H9 (cell line): Measurements from ENCODE around the gene LMF2. TPM values are rescaled to one million over a fixed set of nuclear protein-coding genes. Genes with fewer than 3 reads are reported as not detected.

ENCODE experiments used
- DNase-seq: peaks from one replicate; pipeline ENCODE4 v3.0.0-alpha.2; 2017
- H2AFZ ChIP-seq: one replicate; pipeline ENCODE4 v1.6.1; 2013; ENCODE audit warnings: mild to moderate bottlenecking, low read length, control low read depth, moderate library complexity
- H2AK5ac ChIP-seq: 2 replicates; pipeline ENCODE4 v1.6.1; 2013; ENCODE audit warnings: low read length, control low read depth, mixed read lengths; ENCODE audit not compliant: insufficient read length
- H2BK120ac ChIP-seq: one replicate; pipeline ENCODE4 v1.6.1; 2013; ENCODE audit warnings: low read depth, mild to moderate bottlenecking, low read length, control low read depth, inconsistent platforms; ENCODE audit not compliant: poor library complexity, severe bottlenecking
- H2BK12ac ChIP-seq: 2 replicates; pipeline ENCODE4 v1.6.1; 2013; ENCODE audit warnings: low read length, control low read depth, mixed read lengths, low read depth; ENCODE audit not compliant: insufficient read length
- H2BK15ac ChIP-seq: 2 replicates; pipeline ENCODE4 v1.6.1; 2013; ENCODE audit warnings: low read depth, low read length, control low read depth
- H2BK20ac ChIP-seq: one replicate; pipeline ENCODE4 v1.6.1; 2013; ENCODE audit warnings: low read depth, mild to moderate bottlenecking, low read length, control low read depth, inconsistent platforms; ENCODE audit not compliant: poor library complexity, severe bottlenecking
- H2BK5ac ChIP-seq: 2 replicates; pipeline ENCODE4 v1.6.1; 2013; ENCODE audit warnings: low read length, control low read depth, mixed read lengths; ENCODE audit not compliant: insufficient read length
- H3K14ac ChIP-seq: 2 replicates; pipeline ENCODE4 v1.6.1; 2013; ENCODE audit warnings: low read length, control low read depth; ENCODE audit not compliant: insufficient read depth
- H3K18ac ChIP-seq: 2 replicates; pipeline ENCODE4 v1.6.1; 2013; ENCODE audit warnings: low read depth, mild to moderate bottlenecking, mixed read lengths, low read length, control low read depth; ENCODE audit not compliant: insufficient read length
- H3K23ac ChIP-seq: 2 replicates; pipeline ENCODE4 v1.6.1; 2013; ENCODE audit warnings: low read length, control low read depth, mixed read lengths, low read depth; ENCODE audit not compliant: insufficient read length
- H3K23me2 ChIP-seq: 2 replicates; pipeline ENCODE4 v1.6.1; 2013; ENCODE audit warnings: low read depth, mild to moderate bottlenecking, mixed read lengths, low read length, control low read depth; ENCODE audit not compliant: insufficient read length, poor library complexity, severe bottlenecking
- H3K27ac ChIP-seq: 2 replicates; pipeline ENCODE4 v1.5.1; 2013; ENCODE audit warnings: low read length, control low read depth, mixed read lengths, low read depth; ENCODE audit not compliant: insufficient read length
- H3K27me3 ChIP-seq: 2 replicates; pipeline ENCODE4 v1.6.1; 2013; ENCODE audit warnings: low read length, control low read depth, inconsistent platforms; ENCODE audit not compliant: insufficient read depth
- H3K4ac ChIP-seq: 2 replicates; pipeline ENCODE4 v1.6.1; 2013; ENCODE audit warnings: low read depth, mild to moderate bottlenecking, control low read depth, inconsistent platforms, low read length, moderate library complexity
- H3K4me1 ChIP-seq: 2 replicates; pipeline ENCODE4 v1.6.1; 2013; ENCODE audit warnings: low read length, control low read depth, inconsistent platforms; ENCODE audit not compliant: insufficient read depth
- H3K4me2 ChIP-seq: 2 replicates; pipeline ENCODE4 v1.6.1; 2013; ENCODE audit warnings: low read length, control low read depth, mixed read lengths; ENCODE audit not compliant: insufficient read length, insufficient read depth
- H3K56ac ChIP-seq: 2 replicates; pipeline ENCODE4 v1.6.1; 2013; ENCODE audit warnings: low read depth, mild to moderate bottlenecking, mixed read lengths, low read length, control low read depth; ENCODE audit not compliant: insufficient read length
- H3K79me1 ChIP-seq: 2 replicates; pipeline ENCODE4 v1.6.1; 2013; ENCODE audit warnings: low read depth, mild to moderate bottlenecking, moderate library complexity, low read length, control low read depth, inconsistent platforms; ENCODE audit not compliant: insufficient read depth, poor library complexity, severe bottlenecking
- H3K79me2 ChIP-seq: 2 replicates; pipeline ENCODE4 v1.6.1; 2013; ENCODE audit warnings: low read length, control low read depth, inconsistent platforms; ENCODE audit not compliant: insufficient read depth
- H3K9ac ChIP-seq: 2 replicates; pipeline ENCODE4 v1.6.1; 2013; ENCODE audit warnings: low read length, control low read depth, mixed read lengths; ENCODE audit not compliant: insufficient read length; ENCODE audit errors: extremely low read depth
- H3K9me3 ChIP-seq: one replicate; pipeline ENCODE4 v1.6.1; 2013; ENCODE audit warnings: low read depth, low read length, inconsistent platforms; ENCODE audit not compliant: control insufficient read depth
- H3T11ph ChIP-seq: one replicate; pipeline ENCODE4 v1.6.1; 2013; ENCODE audit warnings: mild to moderate bottlenecking, low read length, control low read depth, inconsistent platforms
- H4K20me1 ChIP-seq: one replicate; pipeline ENCODE4 v1.6.1; 2013; ENCODE audit not compliant: control insufficient read depth, insufficient read length, insufficient read depth
- H4K5ac ChIP-seq: 2 replicates; pipeline ENCODE4 v1.6.1; 2013; ENCODE audit warnings: low read depth, mild to moderate bottlenecking, mixed read lengths, low read length, control low read depth; ENCODE audit not compliant: insufficient read length
- H4K8ac ChIP-seq: replicated peaks from 2 replicates; pipeline ENCODE4 v1.6.1; 2013; ENCODE audit warnings: low read length, control low read depth, mixed read lengths, low read depth; ENCODE audit not compliant: insufficient read length
- H4K91ac ChIP-seq: 2 replicates; pipeline ENCODE4 v1.6.1; 2013; ENCODE audit warnings: low read depth, mild to moderate bottlenecking, moderate library complexity, mixed read lengths, low read length, control low read depth; ENCODE audit not compliant: insufficient read length
- H3K27ac Mint-ChIP-seq, 3 experiments: 2 replicates in 2 of 3; 3 replicates in 1 of 3; pipeline ENCODE4 v1.8.0; 2020 to 2021; ENCODE audit warnings: mixed read lengths in 3 of 3, mild to moderate bottlenecking in 1 of 3, moderate library complexity in 1 of 3
- H3K27me3 Mint-ChIP-seq: 2 replicates; pipeline ENCODE4 v1.8.0; 2021; ENCODE audit warnings: low read depth, mild to moderate bottlenecking, moderate library complexity, mixed read lengths
- H3K36me3 Mint-ChIP-seq, 3 experiments: 2 replicates in 2 of 3; 3 replicates in 1 of 3; pipeline ENCODE4 v1.8.0; 2020 to 2021; ENCODE audit warnings: low read depth in 3 of 3, mixed read lengths in 3 of 3; ENCODE audit not compliant: insufficient read depth in 1 of 3
- H3K4me1 Mint-ChIP-seq, 2 experiments: 2 replicates each; pipeline ENCODE4 v1.8.0; 2020; ENCODE audit warnings: mixed read lengths in 2 of 2
- H3K4me3 Mint-ChIP-seq, 2 experiments: 2 replicates in 1 of 2; 3 replicates in 1 of 2; pipeline ENCODE4 v1.8.0; 2020 to 2021; ENCODE audit warnings: mild to moderate bottlenecking in 2 of 2, mixed read lengths in 2 of 2, moderate library complexity in 1 of 2
- H3K9me3 Mint-ChIP-seq, 2 experiments: 2 replicates in 1 of 2; 3 replicates in 1 of 2; pipeline ENCODE4 v1.8.0; 2020; ENCODE audit warnings: mild to moderate bottlenecking in 2 of 2, mixed read lengths in 2 of 2, moderate library complexity in 1 of 2
- WGBS: extraction: QIAGEN DNeasy Blood & Tissue Kit; methylation state at CpG from one replicate; pipeline ENCODE4 v1.1.7; 2013; ENCODE audit warnings: missing lambda C conversion rate, low lambda C conversion rate, mixed read lengths; ENCODE audit not compliant: insufficient read length; ENCODE audit errors: extremely low coverage; 5-methylcytosine and 5-hydroxymethylcytosine counted together
- total RNA-seq: library from RNA; stranded (reverse); gene quantifications from 2 replicates; pipeline ENCODE4 v1.2.1, GENCODE V29; 2021
- TF ChIP-seq, protein P1 (sequence below): fragments of 200-600 bp; sonication (generic); conservative IDR thresholded peaks from 3 replicates; pipeline ENCODE4 v1.8.0; 2021; ENCODE audit warnings: antibody characterized with exemption, mild to moderate bottlenecking

Gene LMF2
- total RNA-seq, 1 experiment from 2014 or later: 43.6 TPM

DNA sequence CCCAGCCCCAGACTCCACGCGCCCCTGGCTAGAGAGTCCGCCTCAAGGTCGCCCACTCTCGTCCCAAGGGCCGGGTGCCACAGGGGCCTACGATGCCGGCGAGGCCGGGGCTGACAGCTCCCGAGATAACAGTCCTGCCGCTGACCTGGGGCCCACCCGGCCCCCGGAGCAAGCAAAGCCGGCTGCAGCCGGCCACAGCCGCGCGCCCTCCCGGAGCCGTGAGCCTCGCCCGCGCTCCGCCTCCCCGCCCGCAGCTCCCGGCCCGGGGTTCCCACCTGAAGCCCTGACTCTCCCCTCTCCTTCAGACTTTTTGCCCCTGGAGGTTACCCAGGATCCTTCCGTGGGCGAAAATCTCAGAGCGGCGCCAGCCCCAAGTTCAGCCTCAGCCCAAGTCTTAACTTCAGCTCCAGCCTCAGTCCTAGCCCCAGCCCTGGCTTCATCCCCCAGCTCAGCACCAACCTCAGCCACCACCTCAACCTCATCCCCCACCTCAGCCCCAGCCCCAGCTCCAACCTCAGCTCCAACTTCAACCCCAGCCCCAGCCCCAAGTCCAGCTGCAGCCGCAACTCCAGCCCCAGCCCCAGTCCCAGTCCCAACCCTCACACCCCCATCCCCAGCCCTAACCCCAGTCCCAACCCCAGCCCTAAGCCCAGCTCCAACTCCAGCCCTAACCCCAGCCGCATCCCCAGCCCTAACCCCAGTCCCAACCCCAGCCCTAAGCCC is 39.9 kb upstream of the LMF2 start:
- TF ChIP-seq, protein P1, sequence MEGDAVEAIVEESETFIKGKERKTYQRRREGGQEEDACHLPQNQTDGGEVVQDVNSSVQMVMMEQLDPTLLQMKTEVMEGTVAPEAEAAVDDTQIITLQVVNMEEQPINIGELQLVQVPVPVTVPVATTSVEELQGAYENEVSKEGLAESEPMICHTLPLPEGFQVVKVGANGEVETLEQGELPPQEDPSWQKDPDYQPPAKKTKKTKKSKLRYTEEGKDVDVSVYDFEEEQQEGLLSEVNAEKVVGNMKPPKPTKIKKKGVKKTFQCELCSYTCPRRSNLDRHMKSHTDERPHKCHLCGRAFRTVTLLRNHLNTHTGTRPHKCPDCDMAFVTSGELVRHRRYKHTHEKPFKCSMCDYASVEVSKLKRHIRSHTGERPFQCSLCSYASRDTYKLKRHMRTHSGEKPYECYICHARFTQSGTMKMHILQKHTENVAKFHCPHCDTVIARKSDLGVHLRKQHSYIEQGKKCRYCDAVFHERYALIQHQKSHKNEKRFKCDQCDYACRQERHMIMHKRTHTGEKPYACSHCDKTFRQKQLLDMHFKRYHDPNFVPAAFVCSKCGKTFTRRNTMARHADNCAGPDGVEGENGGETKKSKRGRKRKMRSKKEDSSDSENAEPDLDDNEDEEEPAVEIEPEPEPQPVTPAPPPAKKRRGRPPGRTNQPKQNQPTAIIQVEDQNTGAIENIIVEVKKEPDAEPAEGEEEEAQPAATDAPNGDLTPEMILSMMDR: no peak
- H2BK5ac ChIP-seq: no peak overlapping the region

More for the DNA sequence above, 39.9 kb upstream of the LMF2 start:
- Histone ChIP-seq H3K4ac (no peak overlapping the region), H3K9me3 (no peaks in the 10 kb centered on the region), H3K27ac (no peak overlapping the region), H2BK20ac (no peak overlapping the region), H2AFZ (no peak overlapping the region), H4K20me1 (no peaks in the 10 kb centered on the region), H4K91ac (no peak overlapping the region), H3T11ph (no peak overlapping the region), H2BK12ac (no peak overlapping the region), H3K9ac (no peak overlapping the region), H4K8ac (no peak overlapping the region), H3K56ac (no peak overlapping the region), H3K79me2 (no peaks in the 10 kb centered on the region), H3K14ac (no peak overlapping the region), H3K18ac (no peak overlapping the region), H3K4me1 (no peaks in the 10 kb centered on the region), H2AK5ac (no peak overlapping the region), H3K79me1 (no peaks in the 10 kb centered on the region), H4K5ac (no peak overlapping the region), H3K27me3 (no peaks in the 10 kb centered on the region; the same call in 1 of the 2 replicates), H3K4me2 (no peak overlapping the region), H3K23me2 (peaks cover 2% of the 10 kb centered on the region), H3K23ac (no peak overlapping the region), H2BK120ac (no peak overlapping the region), H2BK15ac (no peak overlapping the region)
- no peaks in the 10 kb centered on the region; a peak in 1 of 5 replicates for H3K9me3 Mint-ChIP-seq
- H3K4me3 Mint-ChIP-seq: no peak overlapping the region
- DNase-seq: no peak
- no peaks in the 10 kb centered on the region for H3K36me3 Mint-ChIP-seq
- H3K4me1 Mint-ChIP-seq: peaks cover 0 to 3% of the 10 kb centered on the region in 2 experiments; a peak in 1 of 4 replicates
- no peak overlapping the region for H3K27ac Mint-ChIP-seq
- WGBS: no CpG with 5 or more reads among the region's 35 CpGs
- peaks cover 39% of the 10 kb centered on the region for H3K27me3 Mint-ChIP-seq
